Measurements from ENCODE around the gene MRPL34.
A peak's percentile ranks its signal among the peaks of the same experiment; 100 is the strongest.
"Not testable (repeated sequence)": the region's sequence is repeated elsewhere in the genome, so short reads cannot be mapped to it uniquely, and the experiment has no call there.

The MRPL34 gene

DNA sequence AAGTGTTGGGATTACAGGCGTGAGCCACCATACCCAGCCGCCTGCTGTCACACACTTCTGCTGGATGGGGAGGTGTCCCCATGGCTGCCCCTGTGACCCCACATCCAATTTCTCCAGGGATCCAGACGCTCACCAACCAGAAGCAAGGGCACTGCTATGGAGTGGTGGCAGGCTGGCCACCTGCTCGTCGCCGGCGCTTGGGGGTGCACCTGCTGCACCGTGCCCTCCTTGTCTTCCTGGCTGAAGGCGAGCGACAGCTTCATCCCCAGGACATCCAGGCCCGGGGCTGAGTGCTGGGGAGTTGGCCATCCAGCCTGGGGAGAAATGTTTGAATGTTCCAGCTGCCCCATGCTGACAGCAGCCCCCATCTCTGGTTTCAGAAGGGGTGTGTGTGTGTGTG lies 19.4 kb upstream of the MRPL34 start:
- DNase-seq: no peak

DNA sequence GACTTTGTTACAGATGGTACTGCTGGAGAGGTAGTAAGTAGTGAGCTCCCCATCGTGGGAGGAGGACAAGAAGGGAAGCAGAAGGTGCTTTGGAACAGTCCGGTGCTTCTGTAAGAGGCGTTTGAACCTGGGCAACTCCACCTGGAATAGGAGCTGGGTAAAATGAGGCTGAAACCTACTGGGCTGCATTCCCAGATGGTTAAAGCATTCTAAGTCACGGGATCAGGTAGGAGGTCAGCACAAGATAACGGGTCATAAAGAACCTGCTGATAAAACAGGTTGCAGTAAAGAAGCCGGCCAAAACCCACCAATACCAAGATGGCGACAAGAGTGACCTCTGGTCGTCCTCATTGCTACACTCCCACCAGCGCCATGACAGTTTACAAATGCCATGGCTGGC lies 18.9 kb upstream of the MRPL34 start:
- DNase-seq: no peak

DNA sequence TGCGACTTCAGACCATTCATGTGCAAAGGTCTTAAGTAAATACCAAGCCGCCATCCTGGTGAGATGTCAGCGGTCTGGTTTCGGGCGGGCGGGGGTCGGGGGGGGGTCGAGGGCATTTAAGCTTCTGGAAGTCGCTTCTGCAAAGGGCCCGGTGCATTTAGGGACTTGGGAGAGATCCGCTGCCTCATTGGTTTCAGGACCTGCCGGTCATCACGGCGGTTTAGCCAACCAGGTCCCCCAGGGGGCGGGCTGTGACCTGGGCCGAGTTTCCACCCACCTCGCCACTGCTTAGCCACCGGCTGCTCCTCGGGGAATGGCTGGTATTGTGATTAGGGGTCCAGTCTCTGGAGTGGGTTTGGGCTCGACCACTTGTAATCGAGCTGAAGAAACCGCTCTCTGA lies 16.2 kb upstream of the MRPL34 start:
- DNase-seq: peak; percentile 3

DNA sequence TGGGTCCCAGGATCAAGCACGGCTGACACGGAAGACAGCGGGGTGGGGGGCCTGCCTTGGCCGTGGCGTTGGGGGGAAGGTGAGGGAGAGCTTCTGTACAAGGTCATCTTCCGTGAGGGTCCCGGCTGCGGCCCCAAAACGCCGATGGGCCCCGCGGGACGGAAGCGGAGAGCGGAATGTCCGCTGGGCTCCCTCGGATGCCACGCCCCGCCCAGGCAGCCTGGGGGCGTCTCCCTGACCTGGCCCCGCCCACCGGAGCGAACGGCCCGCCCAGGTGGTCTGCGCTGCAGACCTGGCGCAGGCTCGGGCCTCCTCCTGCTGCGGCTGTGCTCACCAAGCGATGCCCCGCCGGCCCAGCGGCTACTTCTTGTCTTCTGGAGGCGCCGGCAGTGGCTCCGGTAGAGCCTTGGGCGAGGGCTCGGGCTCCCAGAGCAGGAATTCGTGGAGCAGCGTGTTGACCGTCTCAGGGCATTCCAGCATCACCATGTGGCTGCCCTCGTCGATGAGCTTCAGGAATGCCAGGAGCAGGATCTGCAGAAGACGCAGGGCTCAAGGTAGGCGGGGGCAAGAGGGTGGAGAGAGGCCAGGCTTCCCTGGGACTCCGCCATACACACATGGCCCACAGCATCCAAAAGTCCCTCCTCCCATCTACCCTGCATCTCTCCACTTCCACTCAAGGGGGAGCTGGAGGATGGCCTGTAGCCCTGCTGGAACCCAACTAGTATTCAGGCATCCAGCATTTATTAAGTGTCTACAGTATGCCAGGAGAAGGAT lies 13.2 kb upstream of the MRPL34 start:
- peak; percentile 8 for DNase-seq

DNA sequence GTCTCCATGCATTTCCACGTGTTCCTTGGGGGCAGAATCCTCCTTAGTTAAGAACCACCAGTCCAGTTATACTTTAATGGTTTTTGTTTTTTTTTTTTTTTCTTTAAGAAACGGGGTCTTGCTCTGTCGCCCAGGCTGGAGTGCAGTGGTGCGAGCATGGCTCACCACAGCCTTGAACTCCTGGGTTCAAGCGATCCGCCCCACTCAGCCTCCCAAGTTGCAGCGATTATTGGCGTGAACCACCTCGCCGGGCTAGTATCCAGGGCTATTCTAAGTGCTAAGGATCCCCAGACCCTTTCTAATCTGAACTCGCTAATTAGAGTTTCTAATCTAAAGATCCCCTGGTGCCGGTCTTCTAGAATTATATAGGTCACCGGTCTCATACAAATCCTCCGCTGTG lies 12.1 kb upstream of the MRPL34 start:
- DNase-seq: no peak

DNA sequence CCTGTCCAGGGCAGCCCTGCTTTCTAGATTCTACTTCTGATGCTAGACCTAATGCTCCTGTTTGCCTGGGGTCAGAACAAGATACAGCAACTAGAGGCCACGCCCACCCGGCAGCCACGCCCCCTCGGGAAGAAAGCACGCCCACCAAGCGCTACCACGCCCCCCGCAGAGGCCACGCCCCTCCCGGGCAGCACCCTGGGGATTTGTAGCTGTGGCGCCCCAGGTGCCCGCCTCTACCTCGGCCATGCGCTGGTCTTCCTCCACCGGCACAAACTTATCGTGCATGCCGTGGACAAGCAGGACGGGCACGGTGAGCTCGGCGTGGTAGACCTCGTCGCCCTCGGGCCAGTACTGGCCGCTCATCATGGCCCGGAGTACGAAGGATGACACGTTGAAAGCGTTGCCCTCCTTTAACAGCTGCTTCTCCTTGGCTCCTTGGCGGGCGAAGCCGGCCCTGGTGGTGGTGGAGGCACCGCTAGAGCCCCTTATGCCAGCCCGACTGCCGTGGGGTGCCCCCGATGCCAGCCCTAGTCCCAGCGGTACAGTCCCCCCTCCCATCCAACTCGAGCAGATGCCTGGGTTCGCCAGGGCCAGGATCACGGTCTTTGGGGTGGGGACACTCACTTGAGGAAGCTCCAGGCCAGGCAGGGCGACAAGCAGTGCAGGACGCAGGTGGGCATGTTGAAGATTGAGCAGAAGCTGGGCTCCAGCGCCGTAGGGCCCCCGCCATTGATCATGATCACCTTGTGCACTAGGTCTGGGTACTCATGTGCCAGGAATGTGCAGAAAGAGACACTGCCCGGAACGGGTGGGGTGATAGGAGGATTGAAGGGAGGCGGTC lies 11.4 kb upstream of the MRPL34 start:
- no peak for DNase-seq

DNA sequence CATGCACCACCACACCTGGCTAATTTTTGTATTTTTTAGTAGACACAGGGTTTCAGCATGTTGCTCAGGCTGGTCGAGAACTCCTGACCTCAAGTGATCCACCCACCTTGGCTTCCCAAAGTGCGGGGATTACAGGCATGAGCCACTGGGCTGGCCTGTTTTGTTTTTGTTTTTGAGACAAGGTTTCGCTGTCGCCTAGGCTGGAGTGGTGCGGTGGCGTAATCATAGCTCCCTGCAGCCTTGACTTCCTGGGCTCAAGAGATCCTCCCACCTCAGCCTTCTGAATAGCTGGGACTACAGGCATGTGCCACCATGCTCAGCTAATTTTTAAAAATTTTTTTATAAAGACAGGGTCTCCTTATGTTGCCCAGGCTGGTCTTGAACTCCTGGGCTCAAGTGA lies 10.1 kb upstream of the MRPL34 start:
- not testable (repeated sequence) for DNase-seq

DNA sequence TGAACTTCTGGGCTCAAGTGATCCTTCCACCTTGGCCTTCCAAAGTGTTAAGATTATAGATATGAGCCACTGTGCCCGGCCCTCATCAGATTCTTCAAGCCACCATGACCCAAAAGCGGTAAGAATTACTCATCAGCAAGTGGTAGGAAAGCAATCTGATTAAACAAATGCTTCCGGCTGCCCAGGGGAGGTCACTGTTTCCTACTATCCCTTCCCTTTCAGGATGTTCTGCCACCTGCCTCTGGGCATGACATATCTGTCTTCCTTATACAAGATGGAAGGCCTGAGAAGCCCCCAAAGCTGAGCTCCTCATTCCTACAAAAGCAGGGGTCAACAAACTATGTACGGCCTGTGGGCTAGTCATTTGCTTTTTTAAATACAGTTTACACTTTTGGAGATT lies 9.4 kb upstream of the MRPL34 start:
- DNase-seq: no peak

DNA sequence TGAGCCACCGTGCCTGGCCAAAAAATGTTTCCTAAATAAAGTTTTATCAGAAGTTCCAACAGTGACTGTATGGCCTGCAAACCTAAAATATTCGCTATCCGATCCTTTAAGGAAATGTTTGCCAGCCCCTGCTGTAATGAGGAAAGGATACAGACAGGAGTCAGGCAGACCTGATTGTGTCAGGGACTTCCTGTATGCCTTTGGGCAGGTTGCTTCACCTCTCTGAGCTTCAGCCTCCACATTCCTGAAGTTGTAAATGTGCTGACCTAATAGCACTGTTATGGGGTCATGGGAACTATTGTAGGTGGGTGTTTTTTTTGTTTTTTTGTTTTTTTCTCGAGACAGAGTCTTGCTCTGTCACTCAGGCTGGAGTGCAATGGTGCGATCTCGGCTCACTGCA lies 8.7 kb upstream of the MRPL34 start:
- DNase-seq: no peak

DNA sequence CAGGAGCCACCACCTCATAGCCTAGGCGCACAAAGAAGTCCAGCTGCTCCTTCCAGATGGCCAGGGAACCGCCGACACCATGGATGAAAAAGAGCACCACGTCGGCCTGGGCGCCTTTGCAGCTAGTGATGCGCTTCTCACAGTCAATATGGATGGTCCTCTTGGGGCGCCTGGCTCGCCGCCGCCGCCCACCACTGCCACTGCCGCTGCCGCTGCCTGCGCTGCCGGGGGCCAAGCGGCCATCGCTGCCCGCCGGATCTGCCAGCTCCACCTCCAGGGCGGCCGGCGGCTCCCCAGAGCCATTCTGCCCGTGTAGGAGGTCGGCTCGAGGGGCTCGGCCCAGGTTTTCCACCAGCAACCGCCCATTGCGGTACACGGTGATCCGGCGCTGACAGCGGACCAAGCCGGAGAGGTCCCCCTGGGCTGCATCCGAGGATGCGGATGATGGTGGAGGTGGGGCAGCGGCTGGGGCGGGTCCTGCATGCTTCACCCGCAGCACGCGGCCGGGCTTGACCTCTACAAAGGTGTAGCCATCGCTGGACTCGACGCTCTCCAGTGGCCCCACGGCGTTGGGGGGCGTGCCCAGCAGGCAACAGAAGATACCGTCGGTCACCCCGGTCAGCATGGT lies 4.6 kb upstream of the MRPL34 start:
- no peak for DNase-seq

DNA sequence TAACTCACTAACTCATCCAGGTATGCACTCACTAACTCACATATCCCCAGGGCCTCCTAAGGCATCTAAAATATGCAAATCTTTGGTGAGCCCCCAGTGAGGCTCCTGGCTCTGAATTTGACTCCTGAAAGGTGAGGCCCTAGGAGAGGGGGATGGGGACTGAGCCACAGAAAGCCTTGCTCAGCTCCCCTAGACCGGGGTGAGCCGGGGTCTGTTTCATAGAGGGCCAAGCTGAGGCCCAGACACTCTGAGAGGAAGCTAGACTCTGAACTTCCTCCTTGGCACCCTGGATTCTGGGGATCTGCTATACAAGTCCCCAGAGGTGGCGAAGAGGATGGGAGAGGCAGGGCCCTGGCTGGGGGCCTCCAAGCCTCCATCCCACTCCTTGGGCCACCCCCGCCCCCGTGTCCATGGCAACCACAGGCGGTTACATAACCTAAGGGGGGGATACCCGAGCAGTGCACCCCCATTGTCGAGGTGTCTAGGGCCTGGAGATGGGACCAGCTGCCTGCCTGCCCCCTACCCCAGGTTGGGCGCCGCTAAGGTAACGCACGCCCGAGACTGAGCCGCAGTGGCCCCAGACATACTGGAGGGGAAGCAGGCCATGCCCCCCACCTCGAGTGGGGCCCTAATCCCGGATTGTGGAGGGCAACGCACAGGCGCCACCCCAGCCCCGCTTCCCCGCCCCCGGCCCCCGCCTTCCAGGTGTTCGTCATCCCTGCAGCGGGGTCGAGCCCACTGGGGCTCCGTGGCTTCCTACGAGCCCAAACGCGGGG lies 3.1 kb upstream of the MRPL34 start:
- no peak for DNase-seq

DNA sequence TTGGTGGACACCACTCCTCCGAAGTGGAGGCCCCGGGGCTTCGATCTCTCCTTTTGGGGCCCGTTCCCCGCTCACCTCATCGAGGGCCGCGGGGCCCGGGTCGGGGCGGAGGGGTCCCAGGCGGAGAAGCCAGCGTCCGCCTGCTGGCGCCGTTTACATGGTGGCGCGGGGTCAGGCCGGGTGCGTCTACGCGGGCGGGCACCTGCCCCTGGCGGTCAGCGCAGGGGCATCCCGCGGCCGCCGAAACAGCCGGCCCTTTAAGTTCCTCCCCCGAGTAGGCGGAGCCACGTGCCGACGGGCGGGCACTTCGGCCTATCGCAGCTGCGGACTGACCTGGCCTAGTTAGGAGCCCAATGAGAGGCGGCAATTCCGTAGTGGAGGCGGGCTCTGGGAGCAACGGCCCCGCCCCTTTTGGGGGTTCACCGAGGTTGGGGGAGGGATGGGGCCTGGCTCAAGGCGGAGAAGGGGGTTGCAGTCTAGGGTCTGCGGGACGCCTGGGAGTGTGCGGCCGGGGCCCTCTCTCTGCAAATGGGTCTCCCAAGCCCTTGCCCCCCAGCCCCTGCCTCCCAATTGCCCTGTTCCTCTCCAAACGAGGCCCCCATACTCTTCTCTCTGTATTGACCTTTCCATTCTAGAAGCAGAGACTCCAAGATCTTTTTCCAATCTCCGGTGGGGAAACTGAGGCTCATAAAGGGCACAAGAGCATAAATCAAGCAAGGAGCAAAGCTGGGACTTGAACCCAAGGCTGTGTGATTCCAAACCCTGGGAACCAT lies 2.3 kb upstream of the MRPL34 start, which contains the start of gene ABHD8:
Gene ABHD8, minus strand, starts transcription at position 259 of the 773 bp plus-strand sequence. CDS start 1,809 bp downstream, outside the sequence.
- peak; percentile 94 for DNase-seq

DNA sequence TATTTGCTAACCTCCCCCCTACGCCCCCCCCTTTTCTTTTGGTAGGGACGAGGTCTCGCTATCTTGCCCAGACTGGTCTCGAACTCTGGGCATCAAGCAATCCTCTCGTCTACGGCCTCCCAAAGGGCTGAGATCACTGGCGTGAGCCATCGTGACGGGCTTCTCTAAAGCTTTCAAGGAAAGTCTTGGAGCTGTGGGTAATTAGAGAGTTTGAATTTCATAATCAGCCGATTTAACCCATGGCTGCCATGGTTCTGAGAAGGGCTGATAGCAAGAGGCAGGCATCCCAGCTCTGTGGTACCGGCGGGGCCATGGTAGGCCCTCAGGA lies 1.8 kb upstream of the MRPL34 start:
- DNase-seq: no peak

DNA sequence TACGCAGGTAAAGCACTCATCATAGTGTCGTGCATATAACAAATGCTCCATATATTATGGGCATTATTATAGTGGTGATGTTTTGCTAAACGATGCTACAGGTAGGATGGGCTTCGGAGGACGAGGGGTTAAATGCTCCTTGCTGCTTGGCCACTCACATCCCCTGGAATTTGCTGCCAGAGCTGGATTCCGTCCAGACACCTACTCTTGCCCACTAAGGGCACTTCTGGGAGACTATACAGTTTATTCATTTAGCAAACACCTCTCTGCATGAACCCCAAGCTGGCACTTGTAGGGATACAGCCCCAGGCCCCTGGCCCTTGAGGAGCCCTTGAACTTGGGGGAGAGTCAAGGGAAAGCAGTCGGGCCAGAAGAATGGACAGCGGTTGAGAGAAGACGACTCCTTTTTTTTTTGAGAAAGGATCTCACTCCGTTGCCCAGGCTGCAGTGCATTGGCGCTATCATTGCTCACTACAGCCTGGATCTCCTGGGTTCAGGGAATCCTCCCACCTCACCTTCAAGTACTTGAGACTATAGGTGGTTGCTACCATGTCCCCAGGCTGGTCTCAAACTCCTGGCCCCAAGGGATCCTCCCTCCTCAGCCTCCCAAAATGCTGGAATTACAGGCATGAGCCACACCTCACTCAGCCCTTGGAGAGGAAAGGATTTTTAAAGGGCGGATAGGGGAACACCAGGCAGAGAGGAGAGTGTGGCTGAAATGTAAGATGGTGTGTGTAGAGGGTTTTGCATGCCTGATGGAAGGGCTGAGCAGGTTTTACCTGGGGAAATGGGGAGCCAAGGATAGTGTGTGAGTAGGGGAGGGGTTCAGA lies 1.1 kb upstream of the MRPL34 start:
- DNase-seq: no peak

DNA sequence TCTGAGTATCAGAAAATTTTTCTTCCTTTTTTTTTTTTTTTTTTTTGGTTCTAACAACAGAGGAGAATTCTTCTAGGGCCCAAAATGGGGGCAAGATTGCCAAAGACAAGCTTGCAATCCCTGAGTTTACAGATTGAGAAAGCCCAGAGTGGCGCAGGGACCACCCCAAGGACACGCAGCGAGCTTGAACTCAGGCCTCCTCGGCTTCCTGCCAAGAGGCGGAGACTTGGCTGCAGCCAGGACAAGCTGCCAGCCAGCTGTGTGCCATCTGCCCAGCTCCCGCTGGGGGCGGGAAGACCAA lies 506 bp upstream of the MRPL34 start:
- no peak for DNase-seq

DNA sequence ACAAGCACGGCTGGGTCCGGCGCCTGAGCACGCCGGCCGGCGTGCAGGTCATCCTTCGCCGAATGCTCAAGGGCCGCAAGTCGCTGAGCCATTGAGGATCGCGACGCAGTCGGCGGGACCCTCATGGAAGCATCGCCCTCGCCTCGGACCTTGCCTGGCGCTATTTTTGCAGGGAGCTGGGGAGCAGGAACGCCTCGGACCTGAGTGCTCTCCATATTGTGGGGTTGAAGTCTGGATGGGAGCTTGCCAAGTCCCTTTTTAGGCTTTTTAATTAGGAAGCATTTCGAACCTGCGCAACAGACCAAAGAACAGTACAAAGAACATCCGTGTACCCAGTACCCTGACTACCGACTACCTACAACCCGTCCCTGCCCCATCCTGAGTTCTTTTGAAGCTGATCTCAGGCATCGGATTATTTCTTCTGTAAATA lies 628 bp downstream of the MRPL34 start:
- DNase-seq: no peak

DNA sequence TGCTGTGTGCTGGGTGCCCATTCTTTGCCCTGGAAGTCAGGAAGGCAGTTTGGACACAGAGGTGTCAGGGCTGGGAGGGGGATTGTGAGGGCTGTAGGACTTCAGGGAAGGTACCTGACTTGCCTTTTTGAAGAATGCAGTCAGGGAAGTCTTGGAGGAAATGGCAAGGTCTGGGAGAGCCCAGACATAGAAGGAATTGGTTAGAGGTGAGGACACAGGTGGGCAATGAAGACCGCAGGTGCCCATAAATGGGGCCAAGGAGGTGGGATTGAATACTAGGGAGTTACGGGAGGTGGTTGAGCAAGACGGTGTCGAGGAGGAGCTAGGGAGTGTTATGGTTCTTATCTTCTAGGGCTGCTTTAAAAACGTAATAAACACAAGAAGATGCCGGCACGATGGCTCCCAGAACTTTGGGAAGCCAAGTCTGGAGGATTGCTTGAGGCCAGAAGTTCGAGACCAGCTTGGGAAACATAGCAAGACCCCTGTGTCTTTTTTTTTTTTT lies 2.3 kb downstream of the MRPL34 start:
- no peak for DNase-seq

DNA sequence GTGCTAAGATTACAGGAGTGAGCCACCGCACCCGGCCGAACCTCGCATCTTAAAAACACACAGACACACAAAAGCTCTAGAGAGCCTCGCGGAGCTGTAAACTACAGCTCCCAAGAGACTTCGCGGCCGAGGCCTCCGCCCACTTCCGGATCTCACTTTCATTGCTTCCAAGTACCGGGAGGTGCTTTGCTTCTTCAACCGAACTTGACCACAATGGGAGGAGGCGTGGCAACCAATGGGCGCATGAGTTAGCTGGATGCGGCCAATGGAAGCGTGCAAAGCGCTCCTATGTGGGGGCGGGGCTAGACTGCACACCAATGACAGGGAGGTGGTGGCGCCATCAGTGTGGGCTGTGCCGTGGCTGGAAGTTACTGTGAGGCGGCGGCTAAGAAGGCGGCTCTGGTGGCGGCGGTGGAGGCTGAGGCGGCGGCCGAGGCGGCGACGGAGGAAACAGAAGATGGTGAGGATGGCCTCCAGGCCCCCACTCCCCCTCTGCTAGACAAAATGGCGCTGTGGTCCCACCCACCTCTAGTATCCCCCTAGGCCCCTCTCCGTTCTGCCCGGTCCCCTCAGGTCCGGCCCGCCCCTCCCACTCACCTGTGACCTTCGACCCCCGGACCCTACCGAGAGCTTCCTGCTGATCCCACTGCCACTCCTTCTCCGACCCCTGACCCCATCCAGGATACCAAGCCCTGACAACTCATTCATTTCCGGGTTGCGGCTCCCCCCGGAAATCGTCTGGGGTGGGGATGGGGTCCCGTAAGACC lies 3.7 kb downstream of the MRPL34 start, which contains the start of gene DDA1:
Gene DDA1, plus strand, starts transcription at position 366 of the 767 bp plus-strand sequence. Its CDS starts 92 bp downstream, at position 458.
- peak; percentile 99 for DNase-seq

DNA sequence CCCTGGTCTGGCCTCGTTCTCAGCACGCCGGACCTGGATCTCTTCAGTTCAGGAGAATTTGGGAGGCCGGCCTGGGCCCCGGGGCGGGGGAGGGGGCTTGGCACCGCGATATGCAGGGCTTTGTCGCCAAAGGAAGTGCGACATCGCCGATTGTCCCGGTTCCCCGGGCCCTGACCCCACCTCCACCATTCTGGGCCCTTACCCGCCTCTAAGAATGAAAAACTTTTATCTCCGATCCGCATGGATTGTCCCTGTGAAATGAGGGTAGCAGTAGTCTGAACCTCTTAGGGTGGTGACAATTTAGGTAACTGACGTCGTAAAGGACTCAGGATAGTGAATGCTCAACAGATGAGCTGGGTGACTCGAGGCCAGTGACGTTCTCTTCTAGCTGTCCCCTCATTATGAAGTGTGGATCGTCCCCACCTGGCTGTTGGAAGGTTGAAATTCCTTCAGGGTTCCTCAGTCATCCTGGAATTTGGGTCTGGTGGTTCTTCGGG lies 4.3 kb downstream of the MRPL34 start:
- DNase-seq: no peak
